ENCODE measurements around the gene DAPK3. TPM values are rescaled to one million over a fixed set of nuclear protein-coding genes. Genes with fewer than 3 reads are reported as not detected.

Gene DAPK3
- total RNA-seq, 1 experiment from 2014 or later = 58.6 TPM

- POLR2A ChIA-PET = no interaction called here
These were observed 47.3 kb upstream of the DAPK3 start for GRCh38 chr19:4018140-4018613.

GRCh38 chr19:4016903-4017638 lies 46.2 kb upstream of the DAPK3 start:
- Histone ChIP-seq H3K9me3 (no peaks in the 10 kb centered on the region), H3K4me1 (no peaks in the 10 kb centered on the region), H3K27me3 (replicated peaks; ENCODE audit: control insufficient read depth, insufficient read depth, low read length) (no peaks in the 10 kb centered on the region), H3K4me3 (ENCODE audit: low read depth, low read length) (no peak overlapping the region), H3K36me3 (ENCODE audit: control insufficient read depth, insufficient read depth, low read length) (peaks cover 1% of the 10 kb centered on the region)
- ChIA-PET POLR2A (no interaction called here), CTCF (no interaction called here)
- no peak for DNase-seq
- H3K9me3 Mint-ChIP-seq (ENCODE audit: unreplicated experiment) = no peaks in the 10 kb centered on the region
- H3K4me3 Mint-ChIP-seq (ENCODE audit: unreplicated experiment) = no peak overlapping the region
- H3K36me3 Mint-ChIP-seq (ENCODE audit: insufficient read depth, unreplicated experiment) = peaks cover 31% of the 10 kb centered on the region
- no TSS peak for BruUV-seq (replicated peaks)
- no peaks in the 10 kb centered on the region for H3K27me3 Mint-ChIP-seq (ENCODE audit: insufficient read depth, unreplicated experiment)
- intact Hi-C loops (cut with micrococcal nuclease; ENCODE audit: unreplicated experiment) = no loop called here
- no peak for TF ChIP-seq CTCF (IDR thresholded peaks at IDR 0.05; ENCODE audit: insufficient read depth in 1 of 2, low read depth in 1 of 2, low read length in 1 of 2, severe bottlenecking in 1 of 2, unreplicated experiment in 1 of 2)
- no peak overlapping the region for H3K27ac Mint-ChIP-seq (ENCODE audit: unreplicated experiment)
- no peaks in the 10 kb centered on the region for H3K4me1 Mint-ChIP-seq (ENCODE audit: low read depth, unreplicated experiment)

More at GRCh38 chr19:4018140-4018613, 47.3 kb upstream of the DAPK3 start:
- Mint-ChIP-seq H3K9me3 (ENCODE audit: unreplicated experiment) (no peaks in the 10 kb centered on the region), H3K4me1 (ENCODE audit: low read depth, unreplicated experiment) (no peaks in the 10 kb centered on the region), H3K27me3 (ENCODE audit: insufficient read depth, unreplicated experiment) (no peaks in the 10 kb centered on the region), H3K36me3 (ENCODE audit: insufficient read depth, unreplicated experiment) (peaks cover 23% of the 10 kb centered on the region), H3K27ac (ENCODE audit: unreplicated experiment) (no peak overlapping the region), H3K4me3 (ENCODE audit: unreplicated experiment) (no peak overlapping the region)
- TF ChIP-seq CTCF (IDR thresholded peaks at IDR 0.05; ENCODE audit: insufficient read depth in 1 of 2, low read depth in 1 of 2, low read length in 1 of 2, severe bottlenecking in 1 of 2, unreplicated experiment in 1 of 2) = no peak
- CTCF ChIA-PET = no interaction called here
- DNase-seq = no peak
- peaks cover 1% of the 10 kb centered on the region; the same call in 1 of the 2 replicates for H3K36me3 ChIP-seq (ENCODE audit: control insufficient read depth, insufficient read depth, low read length)
- no peak overlapping the region for H3K4me3 ChIP-seq (ENCODE audit: low read depth, low read length)
- H3K9me3 ChIP-seq = no peaks in the 10 kb centered on the region
- no peaks in the 10 kb centered on the region for H3K4me1 ChIP-seq
- intact Hi-C loops (cut with micrococcal nuclease; ENCODE audit: unreplicated experiment) = no loop called here
- no peaks in the 10 kb centered on the region for H3K27me3 ChIP-seq (replicated peaks; ENCODE audit: control insufficient read depth, insufficient read depth, low read length)
- BruUV-seq (replicated peaks) = no TSS peak

- Histone ChIP-seq H3K27me3 (replicated peaks; ENCODE audit: control insufficient read depth, insufficient read depth, low read length) (no peaks in the 10 kb centered on the region), H3K9me3 (no peaks in the 10 kb centered on the region), H3K4me3 (ENCODE audit: low read depth, low read length) (no peak overlapping the region), H3K36me3 (ENCODE audit: control insufficient read depth, insufficient read depth, low read length) (peaks cover 1% of the 10 kb centered on the region), H3K4me1 (no peaks in the 10 kb centered on the region)
- Mint-ChIP-seq H3K4me1 (ENCODE audit: low read depth, unreplicated experiment) (no peaks in the 10 kb centered on the region), H3K27ac (ENCODE audit: unreplicated experiment) (no peak overlapping the region), H3K9me3 (ENCODE audit: unreplicated experiment) (no peaks in the 10 kb centered on the region), H3K4me3 (ENCODE audit: unreplicated experiment) (no peak overlapping the region), H3K36me3 (ENCODE audit: insufficient read depth, unreplicated experiment) (peaks cover 28% of the 10 kb centered on the region), H3K27me3 (ENCODE audit: insufficient read depth, unreplicated experiment) (no peaks in the 10 kb centered on the region)
- CTCF ChIA-PET = no interaction called here
- BruUV-seq (replicated peaks) = no TSS peak
- DNase-seq = no peak
- POLR2A ChIA-PET = no interaction called here
- TF ChIP-seq CTCF (IDR thresholded peaks at IDR 0.05; ENCODE audit: insufficient read depth in 1 of 2, low read depth in 1 of 2, low read length in 1 of 2, severe bottlenecking in 1 of 2, unreplicated experiment in 1 of 2) = no peak
- intact Hi-C loops (cut with micrococcal nuclease; ENCODE audit: unreplicated experiment) = no loop called here
These were observed 45.6 kb upstream of the DAPK3 start for GRCh38 chr19:4016486-4016885.

Data from Caco-2 (cell line).